HepG2 (cell line): Measurements from ENCODE around the gene CACNA1F. TPM values are rescaled to one million over a fixed set of nuclear protein-coding genes. Genes with fewer than 3 reads are reported as not detected.

Experiments used
- CBX1 ChIP-seq: IDR thresholded peaks from one replicate; pipeline ENCODE4 v1.6.1; 2016; ENCODE audit warnings: antibody characterized with exemption, low read depth
- CEBPB ChIP-seq: IDR thresholded peaks from 2 replicates; pipeline ENCODE4 v1.6.1; 2011; ENCODE audit warnings: low read depth, low read length, improper control_type of control experiment, borderline replicate concordance
- GABPA ChIP-seq, 2 experiments: IDR thresholded peaks; 2 replicates each; pipeline ENCODE4 v1.6.1; 2011 to 2016; ENCODE audit warnings: low read depth in 2 of 2, low read length in 1 of 2, missing biosample characterization in 1 of 2, missing genetic modification characterization in 1 of 2
- MLXIP ChIP-seq: sonication (generic); formaldehyde crosslinking; IDR thresholded peaks from 2 replicates; pipeline ENCODE4 v1.9.0; 2021; ENCODE audit warnings: missing genetic modification reagents, borderline replicate concordance
- MXD1 ChIP-seq: sonication (generic); formaldehyde crosslinking; IDR thresholded peaks from 2 replicates; pipeline ENCODE4 v1.4.0; 2020; ENCODE audit warnings: mild to moderate bottlenecking, missing genetic modification reagents
- PHF5A ChIP-seq: IDR thresholded peaks from one replicate; pipeline ENCODE4 v1.6.1; 2018; ENCODE audit warnings: low read depth, missing genetic modification reagents; ENCODE audit not compliant: unreplicated experiment
- SIX4 ChIP-seq: sonication (generic); formaldehyde crosslinking; IDR thresholded peaks from 2 replicates; pipeline ENCODE4 v1.4.0; 2020; ENCODE audit warnings: missing genetic modification reagents
- ZFAT ChIP-seq: sonication (generic); formaldehyde crosslinking; conservative IDR thresholded peaks from 2 replicates; pipeline ENCODE4 v1.8.1; 2023; ENCODE audit warnings: missing genetic modification reagents, inconsistent platforms
- ZNF251 ChIP-seq: sonication (generic); formaldehyde crosslinking; IDR thresholded peaks from 2 replicates; pipeline ENCODE4 v1.9.0; 2021; ENCODE audit warnings: mild to moderate bottlenecking, missing genetic modification reagents
- ZNF318 ChIP-seq: sonication (generic); formaldehyde crosslinking; IDR thresholded peaks from 2 replicates; pipeline ENCODE4 v1.4.0; 2020; ENCODE audit warnings: mild to moderate bottlenecking, missing genetic modification reagents
- ZNF512B ChIP-seq: sonication (generic); formaldehyde crosslinking; IDR thresholded peaks from 2 replicates; pipeline ENCODE4 v1.5.1; 2020; ENCODE audit warnings: missing genetic modification reagents, mild to moderate bottlenecking, borderline replicate concordance
- ZNF572 ChIP-seq: sonication (generic); formaldehyde crosslinking; IDR thresholded peaks from 2 replicates; pipeline ENCODE4 v1.5.1; 2020; ENCODE audit warnings: mild to moderate bottlenecking, missing genetic modification reagents
- ZSCAN20 ChIP-seq: sonication (generic); formaldehyde crosslinking; IDR thresholded peaks from 2 replicates; pipeline ENCODE4 v1.4.0; 2020; ENCODE audit warnings: missing genetic modification reagents, mild to moderate bottlenecking, borderline replicate concordance
- polyA plus RNA-seq, 8 experiments: library from polyadenylated mRNA; depleted of rRNA in 3 of 8; stranded (reverse) in 7 of 8; unstranded in 1 of 8; fragments of >200 nt; fragmentation: Illumina TruSeq in 4 of 8; extraction: Trizol in 4 of 8; gene quantifications; 2 replicates each; pipeline versions ENCODE4 v1.2.1 to v1.2.3, GENCODE V29; 2011 to 2016; ENCODE audit warnings: low read depth in 4 of 8, missing spikeins in 1 of 8, mixed read lengths in 1 of 8; ENCODE audit not compliant: insufficient read depth in 1 of 8
- total RNA-seq, 5 experiments: library from RNA; depleted of rRNA; stranded (reverse); fragments of >200 nt; fragmentation: Illumina TruSeq; extraction: Trizol; gene quantifications; 2 replicates each; pipeline ENCODE4 v1.2.3, GENCODE V29; 2016; ENCODE audit warnings: low read depth in 1 of 5

Gene CACNA1F
- total and polyA plus RNA-seq, 2 of the 13 experiments (the other 11 are each of a cell fraction or from before 2014, with no cell fraction given): 0.03 TPM; not detected in 1

- peak; percentile 55; the same call in 1 of the 2 replicates for TF ChIP-seq ZSCAN20 (CRISPR knock-in tag)
- peak; percentile 74; the same call in 1 of the 2 replicates for TF ChIP-seq MLXIP (CRISPR knock-in tag)
- TF ChIP-seq ZNF318 (CRISPR knock-in tag): 0 out of 2 replicates have a peak, but pooled peaks have one; percentile 41
- no peak for TF ChIP-seq CEBPB
- peak; percentile 44 for TF ChIP-seq CBX1
- no peak for TF ChIP-seq ZNF251
- TF ChIP-seq ZNF512B: no peak
- no peak for TF ChIP-seq PHF5A (CRISPR knock-in tag)
- no peak for TF ChIP-seq SIX4 (CRISPR knock-in tag)
- TF ChIP-seq GABPA (IDR thresholded peaks at IDR 0.05; ENCODE audit: low read depth, low read length): no peak
- no peak for TF ChIP-seq GABPA (CRISPR knock-in tag; IDR thresholded peaks at IDR 0.05; ENCODE audit: low read depth)
- no peak for TF ChIP-seq ZNF572 (CRISPR knock-in tag)
- TF ChIP-seq ZFAT (CRISPR knock-in tag): no peak
- TF ChIP-seq MXD1 (CRISPR knock-in tag): peak; percentile 89; the same call in 1 of the 2 replicates
These were observed 33.0 kb downstream of the CACNA1F start, which contains the start of gene SYP (continued) for GRCh38 chrX:49199906-49200771.
